Spleen (tissue), 7 donors: ENCODE measurements around the gene ZNF268.
"Not testable (repeated sequence)": the region's sequence is repeated elsewhere in the genome, so short reads cannot be mapped to it uniquely, and the experiment has no call there.

ENCODE experiments used
- POLR2A ChIP-seq, 3 donors: fragments of 450-650 bp; IDR thresholded peaks; one replicate each; pipeline ENCODE4 v1.5.1; 2017; ENCODE audit warnings: antibody characterized with exemption in 3 of 3, mild to moderate bottlenecking in 1 of 3
- TF ChIP-seq, protein P1 (sequence below), 11 experiments: fragments of 200-600 bp in 7 of 11; fragments of 450-650 bp in 4 of 11; sonication (generic) in 4 of 11; IDR thresholded peaks in 8 of 11; conservative IDR thresholded peaks in 3 of 11; 1 replicate in 7 of 11; 2 replicates in 4 of 11; pipeline versions ENCODE4 v1.4.0 to v1.8.0; 2016 to 2021; ENCODE audit warnings: antibody characterized with exemption in 11 of 11, inconsistent platforms in 4 of 11, mild to moderate bottlenecking in 1 of 11
- donor health status: DM: no; HTN: no; CAD: no; lungs with moderate emphysema.
- donor health status: DM: no; HTN: no; CAD: no.
- donor health status: DM: no; HTN: no; CAD: no.

DNA sequence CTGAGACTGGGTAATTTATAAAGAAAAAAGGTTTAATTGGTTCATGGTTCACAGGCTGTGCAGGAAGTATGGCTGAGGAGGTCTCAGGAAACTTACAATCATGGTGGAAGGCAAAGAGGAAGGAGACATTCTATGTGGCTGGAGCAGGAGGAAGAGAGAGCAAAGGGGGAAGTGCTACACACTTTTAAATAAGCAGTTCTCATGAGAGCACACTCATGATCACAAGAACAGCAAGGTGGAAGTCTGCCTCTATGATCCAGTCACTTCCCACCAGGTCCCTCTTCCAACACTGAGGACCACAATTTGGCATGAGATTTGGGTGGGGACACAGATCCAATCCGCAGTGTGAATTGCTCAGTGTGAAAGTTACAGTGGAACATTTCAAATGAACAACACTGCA is 74.5 kb downstream of the ZNF268 start:
- TF ChIP-seq, protein P1, sequence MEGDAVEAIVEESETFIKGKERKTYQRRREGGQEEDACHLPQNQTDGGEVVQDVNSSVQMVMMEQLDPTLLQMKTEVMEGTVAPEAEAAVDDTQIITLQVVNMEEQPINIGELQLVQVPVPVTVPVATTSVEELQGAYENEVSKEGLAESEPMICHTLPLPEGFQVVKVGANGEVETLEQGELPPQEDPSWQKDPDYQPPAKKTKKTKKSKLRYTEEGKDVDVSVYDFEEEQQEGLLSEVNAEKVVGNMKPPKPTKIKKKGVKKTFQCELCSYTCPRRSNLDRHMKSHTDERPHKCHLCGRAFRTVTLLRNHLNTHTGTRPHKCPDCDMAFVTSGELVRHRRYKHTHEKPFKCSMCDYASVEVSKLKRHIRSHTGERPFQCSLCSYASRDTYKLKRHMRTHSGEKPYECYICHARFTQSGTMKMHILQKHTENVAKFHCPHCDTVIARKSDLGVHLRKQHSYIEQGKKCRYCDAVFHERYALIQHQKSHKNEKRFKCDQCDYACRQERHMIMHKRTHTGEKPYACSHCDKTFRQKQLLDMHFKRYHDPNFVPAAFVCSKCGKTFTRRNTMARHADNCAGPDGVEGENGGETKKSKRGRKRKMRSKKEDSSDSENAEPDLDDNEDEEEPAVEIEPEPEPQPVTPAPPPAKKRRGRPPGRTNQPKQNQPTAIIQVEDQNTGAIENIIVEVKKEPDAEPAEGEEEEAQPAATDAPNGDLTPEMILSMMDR (IDR thresholded peaks at IDR 0.05 in 8 of 11, conservative IDR thresholded peaks at IDR 0.05 in 3 of 11) = not testable (repeated sequence)
- not testable (repeated sequence) for TF ChIP-seq POLR2A (IDR thresholded peaks at IDR 0.05)
